ENCODE data around the gene SELPLG.

DNA sequence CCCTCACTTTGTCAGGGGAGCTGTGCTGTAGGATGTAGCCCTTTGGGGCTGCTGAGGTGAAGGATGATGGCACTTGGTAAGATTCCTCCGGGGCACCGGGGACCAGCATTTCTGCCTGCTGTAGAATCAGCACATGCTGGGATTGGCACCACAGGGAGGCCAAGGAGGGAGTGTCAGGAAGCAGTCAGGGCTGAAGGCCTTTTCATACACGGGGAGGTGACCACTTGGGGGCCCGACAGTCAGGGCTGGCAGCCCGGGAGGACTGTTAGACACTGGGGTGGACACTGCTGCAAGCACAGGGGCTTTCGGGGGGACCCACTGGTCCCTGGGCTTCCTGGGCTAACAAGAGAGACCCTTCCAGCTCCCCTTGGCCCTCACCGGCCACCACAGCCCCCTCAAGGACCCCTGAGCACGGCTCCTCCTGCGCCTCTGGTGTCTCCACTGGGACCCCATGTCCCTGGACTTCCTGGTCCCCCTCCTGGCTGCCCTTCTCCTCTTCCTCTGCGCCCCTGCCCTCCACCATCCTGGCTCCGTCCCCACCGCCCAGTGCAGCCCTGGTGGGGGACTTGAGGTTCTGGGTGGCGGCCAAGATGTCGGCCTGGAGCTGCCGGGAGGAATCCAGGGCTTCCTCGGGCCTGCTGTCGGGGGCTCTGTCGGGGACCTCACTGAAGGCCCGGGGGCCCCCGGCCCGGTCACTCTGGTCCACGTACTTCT, 42.3 kb downstream of the SELPLG start:
- TF ChIP-seq CTCF (IDR thresholded peaks at IDR 0.05; ENCODE audit: low read depth, low read length, missing input control) (no peak), TAF1 (conservative IDR thresholded peaks at IDR 0.05) (no peak), HNF4A (conservative IDR thresholded peaks at IDR 0.05) (no peak), MAX (IDR thresholded peaks at IDR 0.05) (no peak), RAD21 (IDR thresholded peaks at IDR 0.05) (no peak)

All from liver (tissue), 3 donors.